Stomach (tissue), 9 donors: ENCODE data around the gene NPS. TPM values are rescaled to one million over a fixed set of nuclear protein-coding genes. Genes with fewer than 3 reads are reported as not detected.
A peak's percentile ranks its signal among the peaks of the same experiment; 100 is the strongest.

Source experiments
- DNase-seq, 2 donors: peaks; one replicate each; pipeline versions ENCODE4 v3.0.0 to v3.0.0-alpha.2; 2013 to 2019
- H3K27ac ChIP-seq, 5 donors: fragments of 200-600 bp in 4 of 5; sonication (generic) in 4 of 5; one replicate each; pipeline ENCODE4 v1.5.1; 2013 to 2019; ENCODE audit warnings: mild to moderate bottlenecking in 1 of 5, moderate library complexity in 1 of 5
- H3K27me3 ChIP-seq, 3 donors: fragments of 200-600 bp; sonication (generic); one replicate each; pipeline ENCODE4 v1.5.1; 2017 to 2019; ENCODE audit warnings: mixed run types in 1 of 3
- H3K36me3 ChIP-seq, 4 donors: fragments of 200-600 bp; sonication (generic); 1 replicate in 3 of 4; 2 replicates in 1 of 4; pipeline ENCODE4 v1.5.1; 2016 to 2019
- H3K4me1 ChIP-seq, 4 donors: fragments of 200-600 bp; sonication (generic); one replicate each; pipeline ENCODE4 v1.5.1; 2016 to 2019
- H3K4me3 ChIP-seq, 4 donors: fragments of 200-600 bp; sonication (generic) in 3 of 4; one replicate each; pipeline ENCODE4 v1.5.1; 2016 to 2019; ENCODE audit warnings: mild to moderate bottlenecking in 1 of 4
- H3K9me3 ChIP-seq, 4 donors: fragments of 200-600 bp; sonication (generic); one replicate each; pipeline ENCODE4 v1.5.1; 2016 to 2019
- CTCF ChIP-seq, 7 experiments: fragments of 450-650 bp in 4 of 7; fragments of 200-600 bp in 3 of 7; sonication (generic) in 3 of 7; IDR thresholded peaks; one replicate each; pipeline ENCODE4 v1.5.1; 2016 to 2019; ENCODE audit warnings: antibody characterized with exemption in 7 of 7, control low read depth in 2 of 7, mild to moderate bottlenecking in 1 of 7
- EP300 ChIP-seq: sonication (generic); formaldehyde crosslinking; IDR thresholded peaks from one replicate; pipeline ENCODE4 v1.6.1; 2017; ENCODE audit warnings: antibody characterized with exemption
- POLR2A ChIP-seq, 4 donors: fragments of 450-650 bp; IDR thresholded peaks; one replicate each; pipeline ENCODE4 v1.6.1; 2016; ENCODE audit warnings: antibody characterized with exemption in 4 of 4, control low read depth in 2 of 4, mild to moderate bottlenecking in 1 of 4, moderate library complexity in 1 of 4
- POLR2AphosphoS5 ChIP-seq, 3 donors: sonication (generic); formaldehyde crosslinking; IDR thresholded peaks; one replicate each; pipeline ENCODE4 v1.6.1; 2016; ENCODE audit warnings: antibody characterized with exemption in 3 of 3
- WGBS, 5 donors: extraction: QIAGEN DNeasy Blood & Tissue Kit in 3 of 5; methylation state at CpG; one replicate each; pipeline versions ENCODE4 v1.1.5 to v1.1.7; 2013 to 2018; 5-methylcytosine and 5-hydroxymethylcytosine counted together
- intact Hi-C: fragments of 100-400 bp; cut with DNase I; formaldehyde crosslinking; loops from one replicate; pipeline ENCODE4 v1.15.1; 2023; ENCODE audit warnings: low total_unique reads
- polyA plus RNA-seq, 3 donors: library from polyadenylated mRNA; stranded (reverse); fragments of 200-250 nt; gene quantifications; one replicate each; pipeline ENCODE4 v1.2.3, GENCODE V29; 2013
- total RNA-seq, 5 donors: library from RNA; depleted of rRNA; stranded (reverse); fragments of >200 nt; gene quantifications; one replicate each; pipeline versions ENCODE4 v1.1.0 to v1.2.3, GENCODE V29; 2014 to 2016
- donor health status: healthy with polysubstance abuse.
- donor health status: Bipolar disorder and iron deficiency.
- donor health status: healthy.

The NPS gene
- total and polyA plus RNA-seq, 8 donors = not detected

- intact Hi-C loops = no loop called here
- WGBS, 5 donors = 75 to 82% (median 79%) methylated on average over 4 of the region's 4 CpGs
- DNase-seq = no peak
- Histone ChIP-seq H3K36me3 (no peaks in the 10 kb centered on the region), H3K4me3 (no peak overlapping the region), H3K27me3 (peaks cover 0 to 3% (median 0%) of the 10 kb centered on the region in 3 donors), H3K27ac (no peak overlapping the region), H3K4me1 (no peaks in the 10 kb centered on the region), H3K9me3 (no peaks in the 10 kb centered on the region)
- TF ChIP-seq CTCF (IDR thresholded peaks at IDR 0.05) = no peak
Measured at GRCh38 chr10:127526161-127526560, 22.9 kb upstream of the NPS start.

GRCh38 chr10:127527320-127527719 is 21.8 kb upstream of the NPS start:
- TF ChIP-seq CTCF (IDR thresholded peaks at IDR 0.05) (no peak), POLR2AphosphoS5 (IDR thresholded peaks at IDR 0.05) (no peak)
- intact Hi-C loops = no loop called here
- Histone ChIP-seq H3K4me3 (no peak overlapping the region), H3K4me1 (no peaks in the 10 kb centered on the region), H3K9me3 (no peaks in the 10 kb centered on the region), H3K27me3 (peaks cover 0 to 3% (median 0%) of the 10 kb centered on the region in 3 donors), H3K36me3 (no peaks in the 10 kb centered on the region), H3K27ac (no peak overlapping the region)
- 67 to 74% (median 70%) methylated on average over 4 of the region's 4 CpGs for WGBS, 5 donors
- DNase-seq = no peak

GRCh38 chr10:127527891-127528290 is 21.2 kb upstream of the NPS start:
- Histone ChIP-seq H3K4me1 (no peaks in the 10 kb centered on the region), H3K4me3 (no peak overlapping the region), H3K27ac (no peak overlapping the region), H3K27me3 (peaks cover 0 to 3% (median 0%) of the 10 kb centered on the region in 3 donors), H3K9me3 (no peaks in the 10 kb centered on the region), H3K36me3 (no peaks in the 10 kb centered on the region)
- no peak for TF ChIP-seq POLR2AphosphoS5 (IDR thresholded peaks at IDR 0.05)
- TF ChIP-seq POLR2A (IDR thresholded peaks at IDR 0.05) = no peak
- no peak for TF ChIP-seq EP300
- TF ChIP-seq CTCF (IDR thresholded peaks at IDR 0.05) = no peak
- intact Hi-C loops = no loop called here
- peak in 1 of 2 donors; percentile 64 for DNase-seq
- WGBS, 5 donors = 52 to 69% (median 66%) methylated on average over 8 of the region's 8 CpGs

- H3K9me3 ChIP-seq = no peaks in the 10 kb centered on the region
- WGBS, 5 donors = 88 to 90% (median 89%) methylated on average over 6 of the region's 6 CpGs
- H3K27me3 ChIP-seq = peaks cover 0 to 3% (median 0%) of the 10 kb centered on the region in 3 donors
- TF ChIP-seq CTCF (IDR thresholded peaks at IDR 0.05) = no peak
- TF ChIP-seq EP300 = no peak
- TF ChIP-seq POLR2A (IDR thresholded peaks at IDR 0.05) = no peak
- no peak for TF ChIP-seq POLR2AphosphoS5 (IDR thresholded peaks at IDR 0.05)
- intact Hi-C loops = no loop called here
- H3K4me1 ChIP-seq = no peaks in the 10 kb centered on the region
- no peaks in the 10 kb centered on the region for H3K36me3 ChIP-seq
- DNase-seq = no peak
- no peak overlapping the region for H3K4me3 ChIP-seq
- no peak overlapping the region for H3K27ac ChIP-seq
Measured at GRCh38 chr10:127532193-127532592, 16.9 kb upstream of the NPS start.
